Glutamatergic neuron (in vitro differentiated cells): ENCODE results near the gene DDX47. TPM values are rescaled to one million over a fixed set of nuclear protein-coding genes. Genes with fewer than 3 reads are reported as not detected.

ENCODE experiments used
- DNase-seq: peaks from one replicate; pipeline ENCODE4 v3.0.0; 2022
- H3K27ac Mint-ChIP-seq: one replicate; pipeline ENCODE4 v1.8.0; 2020; ENCODE audit warnings: mild to moderate bottlenecking, mixed read lengths, inconsistent platforms; ENCODE audit not compliant: unreplicated experiment
- H3K27me3 Mint-ChIP-seq: one replicate; pipeline ENCODE4 v1.8.0; 2020; ENCODE audit warnings: mild to moderate bottlenecking, moderate library complexity, mixed read lengths, inconsistent platforms; ENCODE audit not compliant: unreplicated experiment
- H3K36me3 Mint-ChIP-seq: one replicate; pipeline ENCODE4 v1.8.0; 2020; ENCODE audit warnings: mild to moderate bottlenecking, mixed read lengths, inconsistent platforms; ENCODE audit not compliant: unreplicated experiment
- H3K4me1 Mint-ChIP-seq: one replicate; pipeline ENCODE4 v1.8.0; 2020; ENCODE audit warnings: mild to moderate bottlenecking, low read depth, mixed read lengths, inconsistent platforms; ENCODE audit not compliant: unreplicated experiment
- H3K4me3 Mint-ChIP-seq: one replicate; pipeline ENCODE4 v1.8.0; 2020; ENCODE audit warnings: mild to moderate bottlenecking, mixed read lengths, inconsistent platforms; ENCODE audit not compliant: unreplicated experiment
- H3K9me3 Mint-ChIP-seq: one replicate; pipeline ENCODE4 v1.8.0; 2020; ENCODE audit warnings: mild to moderate bottlenecking, moderate library complexity, mixed read lengths, inconsistent platforms; ENCODE audit not compliant: unreplicated experiment
- long read RNA-seq: library from polyadenylated mRNA; unstranded; transcript quantifications from one replicate; pipeline ENCODE4 v2.0.0, GENCODE V29; 2020; ENCODE audit not compliant: unreplicated experiment
- total RNA-seq: library from RNA; stranded (reverse); fragmentation: NEBNext Ultra II Directional; extraction: Animal tissue kit (Norgen Biotek cat#: 25700); gene quantifications from one replicate; pipeline ENCODE4 v1.2.1, GENCODE V29; 2021; ENCODE audit not compliant: unreplicated experiment
- TF ChIP-seq, protein P1 (sequence below): fragments of 200-600 bp; sonication (generic); IDR thresholded peaks from one replicate; pipeline ENCODE4 v1.5.0; 2021; ENCODE audit not compliant: partially characterized antibody, unreplicated experiment

The DDX47 gene
- 31.0 TPM for total RNA-seq
- long read RNA-seq, transcript DDX47-202 (12 exons, 1,817 nt): major isoform, 16 of 20 reads
- long read RNA-seq, partial matches to known transcripts: 0 of 20 reads
- long read RNA-seq, other reads (novel, unspliced or antisense): 0 of 20 reads

DNA sequence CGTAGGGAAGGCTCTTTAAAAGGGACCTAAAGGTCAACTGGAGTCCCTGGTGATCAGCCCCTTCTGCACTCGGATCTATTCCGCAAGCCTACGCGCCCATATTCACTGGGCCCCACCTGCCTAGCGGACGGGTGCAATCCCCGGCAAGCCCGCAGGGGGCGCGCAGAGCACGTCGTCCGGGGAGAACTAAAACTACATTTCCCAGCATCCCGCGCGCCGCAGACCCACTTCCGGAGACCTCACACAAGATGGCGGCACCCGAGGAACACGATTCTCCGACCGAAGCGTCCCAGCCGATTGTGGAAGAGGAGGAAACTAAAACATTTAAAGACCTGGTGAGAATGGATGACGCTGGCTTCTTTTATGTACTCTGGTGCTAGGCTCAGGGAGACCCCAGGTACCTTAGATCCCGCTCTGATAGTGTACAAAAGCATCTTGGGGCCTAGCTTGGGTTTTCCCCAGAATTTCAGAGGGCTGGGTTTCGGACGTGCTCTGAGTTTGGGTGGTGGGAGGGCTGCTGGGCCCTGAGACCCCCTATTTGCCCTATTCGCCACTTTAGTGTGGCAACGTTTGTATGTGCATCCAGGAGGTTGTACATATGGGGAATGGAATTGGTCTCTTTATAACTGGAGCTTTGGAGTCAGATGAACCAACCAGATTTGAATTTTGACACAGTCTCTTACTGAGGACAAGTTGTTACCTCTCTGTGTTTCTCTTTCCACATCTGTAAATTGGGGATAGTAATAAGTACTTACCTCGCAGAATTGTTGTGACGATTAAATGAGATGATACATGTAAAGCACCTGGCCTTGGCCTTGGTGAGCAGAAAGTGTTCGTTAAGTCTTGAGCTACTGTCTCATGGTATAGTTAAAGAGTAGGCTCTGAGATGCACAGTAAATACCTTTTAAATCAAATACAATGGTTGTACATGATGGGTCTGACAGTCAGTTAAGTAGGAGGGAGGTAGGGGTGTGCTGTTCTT, at the start of gene DDX47:
Gene DDX47 (plus strand): TSS at position 227 of the 982 bp plus-strand sequence. CDS start 22 bp downstream, at position 249.
- H3K9me3 Mint-ChIP-seq: no peaks in the 10 kb centered on the region
- H3K27me3 Mint-ChIP-seq: peaks cover 5% of the 10 kb centered on the region
- TF ChIP-seq, protein P1, sequence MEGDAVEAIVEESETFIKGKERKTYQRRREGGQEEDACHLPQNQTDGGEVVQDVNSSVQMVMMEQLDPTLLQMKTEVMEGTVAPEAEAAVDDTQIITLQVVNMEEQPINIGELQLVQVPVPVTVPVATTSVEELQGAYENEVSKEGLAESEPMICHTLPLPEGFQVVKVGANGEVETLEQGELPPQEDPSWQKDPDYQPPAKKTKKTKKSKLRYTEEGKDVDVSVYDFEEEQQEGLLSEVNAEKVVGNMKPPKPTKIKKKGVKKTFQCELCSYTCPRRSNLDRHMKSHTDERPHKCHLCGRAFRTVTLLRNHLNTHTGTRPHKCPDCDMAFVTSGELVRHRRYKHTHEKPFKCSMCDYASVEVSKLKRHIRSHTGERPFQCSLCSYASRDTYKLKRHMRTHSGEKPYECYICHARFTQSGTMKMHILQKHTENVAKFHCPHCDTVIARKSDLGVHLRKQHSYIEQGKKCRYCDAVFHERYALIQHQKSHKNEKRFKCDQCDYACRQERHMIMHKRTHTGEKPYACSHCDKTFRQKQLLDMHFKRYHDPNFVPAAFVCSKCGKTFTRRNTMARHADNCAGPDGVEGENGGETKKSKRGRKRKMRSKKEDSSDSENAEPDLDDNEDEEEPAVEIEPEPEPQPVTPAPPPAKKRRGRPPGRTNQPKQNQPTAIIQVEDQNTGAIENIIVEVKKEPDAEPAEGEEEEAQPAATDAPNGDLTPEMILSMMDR: peak; percentile 94
- DNase-seq: peak; percentile 99
- H3K4me3 Mint-ChIP-seq: peak within 1 kb of the TSS; percentile 98
- no peaks in the 10 kb centered on the region for H3K36me3 Mint-ChIP-seq
- peak within 1 kb of the TSS; percentile 85 for H3K27ac Mint-ChIP-seq
- H3K4me1 Mint-ChIP-seq: no peaks in the 10 kb centered on the region

DNA sequence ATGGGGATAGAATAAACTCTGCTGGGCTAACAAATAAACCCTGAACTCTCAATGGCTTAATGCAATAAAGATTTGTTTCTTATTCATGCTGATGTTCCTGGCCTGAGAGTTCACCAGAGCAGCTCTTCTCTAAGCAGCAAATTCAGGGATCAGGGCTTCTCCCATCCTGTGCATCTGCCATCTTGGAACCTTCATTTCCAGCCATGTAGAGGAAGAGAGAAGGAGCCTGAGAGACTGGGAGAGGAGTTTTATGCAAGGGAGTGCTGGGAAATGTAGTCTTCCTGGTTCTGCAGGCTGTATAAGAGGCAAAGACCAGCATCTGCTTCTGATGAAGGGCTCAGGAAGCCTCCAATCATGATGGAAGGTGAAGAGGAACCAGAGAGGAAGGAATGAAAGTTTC, 48.3 kb upstream of the DDX47 start:
- H3K4me1 Mint-ChIP-seq: no peaks in the 10 kb centered on the region
- no peak for DNase-seq
- H3K36me3 Mint-ChIP-seq: no peaks in the 10 kb centered on the region
- TF ChIP-seq, protein P1: no peak
- peaks cover 2% of the 10 kb centered on the region for H3K27me3 Mint-ChIP-seq
- H3K4me3 Mint-ChIP-seq: no peak overlapping the region
- H3K9me3 Mint-ChIP-seq: peaks cover 2% of the 10 kb centered on the region
- H3K27ac Mint-ChIP-seq: no peak overlapping the region

DNA sequence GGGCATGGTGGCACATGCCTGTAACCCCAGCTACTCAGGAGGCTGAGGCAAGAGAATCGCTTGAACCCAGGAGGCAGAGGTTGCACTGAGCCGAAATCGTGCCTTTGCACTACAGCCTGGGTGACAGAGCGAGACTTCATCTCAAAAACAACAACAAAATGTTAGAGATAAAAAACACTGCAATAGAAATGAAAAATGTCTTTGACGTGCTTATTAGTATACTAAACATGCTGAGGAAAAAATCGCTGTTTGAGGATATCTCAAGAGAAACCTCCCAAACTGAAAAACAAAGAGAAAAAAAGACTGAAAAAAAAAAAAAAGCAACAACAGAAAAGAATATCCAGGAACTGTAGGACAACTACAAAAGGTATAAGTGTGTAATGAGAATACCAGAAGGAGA, 42.9 kb upstream of the DDX47 start:
- H3K27ac Mint-ChIP-seq: no peak overlapping the region
- H3K4me1 Mint-ChIP-seq: no peaks in the 10 kb centered on the region
- H3K4me3 Mint-ChIP-seq: no peak overlapping the region
- DNase-seq: no peak
- peaks cover 17% of the 10 kb centered on the region for H3K36me3 Mint-ChIP-seq
- peaks cover 3% of the 10 kb centered on the region for H3K27me3 Mint-ChIP-seq
- H3K9me3 Mint-ChIP-seq: peaks cover 7% of the 10 kb centered on the region
- TF ChIP-seq, protein P1: no peak

DNA sequence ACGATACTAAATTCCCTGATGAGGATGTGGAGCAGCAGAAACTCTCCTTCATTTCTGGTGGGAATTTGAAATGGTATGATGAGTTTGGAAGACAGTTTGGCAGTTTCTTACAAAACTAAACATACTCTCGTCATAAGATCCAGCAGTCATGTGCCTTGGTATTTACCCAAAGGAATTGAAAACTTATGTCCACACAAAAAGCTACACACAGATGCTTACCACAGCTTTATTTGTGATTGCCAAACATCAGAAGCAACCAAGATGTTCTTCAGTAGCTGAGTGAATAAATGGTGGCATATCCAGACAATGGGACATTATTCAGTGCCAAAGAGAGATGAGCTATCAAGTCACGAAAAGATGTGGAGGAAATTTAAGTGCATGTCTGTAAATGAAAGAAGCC, 38.4 kb upstream of the DDX47 start:
- Mint-ChIP-seq H3K27me3 (peaks cover 2% of the 10 kb centered on the region), H3K4me3 (no peak overlapping the region), H3K36me3 (peaks cover 17% of the 10 kb centered on the region), H3K27ac (no peak overlapping the region), H3K9me3 (peaks cover 6% of the 10 kb centered on the region), H3K4me1 (no peaks in the 10 kb centered on the region)
- no peak for DNase-seq
- TF ChIP-seq, protein P1: no peak

DNA sequence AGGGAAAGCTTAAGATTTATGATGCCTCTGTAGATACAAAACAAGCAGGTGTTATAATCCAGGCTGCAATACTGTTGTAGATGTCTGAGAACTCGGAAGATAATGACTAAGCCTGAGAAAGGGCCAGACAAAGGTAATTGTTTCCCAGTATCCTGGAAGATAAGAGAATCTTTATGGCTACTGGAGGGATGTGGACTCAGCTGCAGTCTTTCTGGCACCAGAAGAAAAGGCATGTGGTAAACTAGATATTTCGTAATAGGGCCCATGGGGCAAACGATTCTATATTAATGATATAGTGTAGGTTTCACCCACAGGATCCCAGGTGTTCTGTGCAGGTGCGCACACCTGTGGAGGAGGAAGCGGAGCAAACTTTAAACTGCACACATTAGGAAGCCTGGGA, 36.9 kb upstream of the DDX47 start:
- TF ChIP-seq, protein P1: no peak
- Mint-ChIP-seq H3K4me3 (no peak overlapping the region), H3K27ac (no peak overlapping the region), H3K4me1 (no peaks in the 10 kb centered on the region), H3K27me3 (no peaks in the 10 kb centered on the region), H3K36me3 (peaks cover 6% of the 10 kb centered on the region), H3K9me3 (peaks cover 2% of the 10 kb centered on the region)
- DNase-seq: no peak
